CD4-positive, CD25-positive, alpha-beta regulatory T cell (primary cell): ENCODE data around the gene C5orf58. TPM values are rescaled to one million over a fixed set of nuclear protein-coding genes. Genes with fewer than 3 reads are reported as not detected.
A peak's percentile ranks its signal among the peaks of the same experiment; 100 is the strongest.

ENCODE experiments used
- ATAC-seq, 2 donors: fragments of 150-1000 bp; cut with Tn5 transposase; one replicate each; pipeline ENCODE4 v1.10.0; 2021; ENCODE audit warnings: low read depth in 2 of 2, moderate number of reproducible peaks in 2 of 2, moderate library complexity in 1 of 2
- DNase-seq, 3 donors: peaks; one replicate each; pipeline versions ENCODE4 v3.0.0 to v3.0.0-alpha.2; 2012 to 2022; ENCODE audit warnings: mixed read lengths in 1 of 3
- H3K27ac ChIP-seq: one replicate; pipeline ENCODE4 v1.7.0; 2013; ENCODE audit warnings: mild to moderate bottlenecking, low read length; ENCODE audit not compliant: insufficient read depth, poor library complexity, severe bottlenecking
- H3K27me3 ChIP-seq: one replicate; pipeline ENCODE4 v1.7.0; 2013; ENCODE audit warnings: low read length; ENCODE audit not compliant: control insufficient read depth, insufficient read depth
- H3K36me3 ChIP-seq: one replicate; pipeline ENCODE4 v1.7.0; 2013; ENCODE audit warnings: mild to moderate bottlenecking, low read length, moderate library complexity; ENCODE audit not compliant: control insufficient read depth, insufficient read depth
- H3K4me1 ChIP-seq: 2 replicates; pipeline ENCODE4 v1.7.0; 2013; ENCODE audit warnings: mild to moderate bottlenecking, low read length; ENCODE audit not compliant: insufficient read depth, control insufficient read depth, poor library complexity, severe bottlenecking
- H3K4me3 ChIP-seq: one replicate; pipeline ENCODE4 v1.7.0; 2013; ENCODE audit warnings: low read depth, mild to moderate bottlenecking, low read length, moderate library complexity
- H3K9me3 ChIP-seq, 2 experiments: 1 replicate in 1 of 2; 2 replicates in 1 of 2; pipeline ENCODE4 v1.7.0; 2013; ENCODE audit warnings: low read length in 2 of 2, mild to moderate bottlenecking in 1 of 2, moderate library complexity in 1 of 2; ENCODE audit not compliant: control insufficient read depth in 2 of 2
- H3K27ac Mint-ChIP-seq, 3 donors: one replicate each; pipeline ENCODE4 v1.8.0; 2020 to 2022; ENCODE audit warnings: mild to moderate bottlenecking in 3 of 3, mixed read lengths in 3 of 3, moderate library complexity in 2 of 3
- H3K27me3 Mint-ChIP-seq: one replicate; pipeline ENCODE4 v1.8.0; 2022; ENCODE audit warnings: mild to moderate bottlenecking, mixed read lengths
- H3K36me3 Mint-ChIP-seq: one replicate; pipeline ENCODE4 v1.8.0; 2020; ENCODE audit warnings: mixed read lengths
- H3K4me1 Mint-ChIP-seq, 4 donors: one replicate each; pipeline ENCODE4 v1.8.0; 2020 to 2022; ENCODE audit warnings: mixed read lengths in 4 of 4, mild to moderate bottlenecking in 1 of 4
- H3K4me3 Mint-ChIP-seq, 4 donors: one replicate each; pipeline ENCODE4 v1.8.0; 2020 to 2022; ENCODE audit warnings: mild to moderate bottlenecking in 4 of 4, mixed read lengths in 4 of 4, moderate library complexity in 3 of 4
- H3K9me3 Mint-ChIP-seq, 7 donors: one replicate each; pipeline ENCODE4 v1.8.0; 2020 to 2022; ENCODE audit warnings: mixed read lengths in 7 of 7, mild to moderate bottlenecking in 3 of 7, moderate library complexity in 2 of 7
- polyA plus RNA-seq, 4 donors: library from polyadenylated mRNA; unstranded; fragments of 300-500 nt; fragmentation: Illumina TruSeq; gene quantifications; one replicate each; pipeline ENCODE4 v1.2.3, GENCODE V29; 2021
- total RNA-seq: library from RNA; stranded (reverse); gene quantifications from one replicate; pipeline ENCODE4 v1.2.3, GENCODE V29; 2022

C5orf58 gene
- total and polyA plus RNA-seq, 5 donors from 2014 or later, result 0.44 to 1.1 (median 0.69) TPM; not detected in 1

- H3K4me1 ChIP-seq, result peaks cover 92% of the 10 kb centered on the region
- peak overlapping the region; percentile 67 to 86 (median 82) for H3K4me3 Mint-ChIP-seq
- peaks cover 84% of the 10 kb centered on the region for H3K36me3 Mint-ChIP-seq
- H3K4me3 ChIP-seq, result peak overlapping the region; percentile 70
- peaks cover 93% of the 10 kb centered on the region for H3K36me3 ChIP-seq
- H3K27me3 ChIP-seq, result no peaks in the 10 kb centered on the region
- H3K27me3 Mint-ChIP-seq, result no peaks in the 10 kb centered on the region
- H3K4me1 Mint-ChIP-seq, result peaks cover 22 to 93% (median 74%) of the 10 kb centered on the region in 4 donors
- no peaks in the 10 kb centered on the region for H3K9me3 ChIP-seq
- ATAC-seq (no peak), DNase-seq (no peak)
- peak overlapping the region; percentile 84 for H3K27ac ChIP-seq
- H3K9me3 Mint-ChIP-seq, result no peaks in the 10 kb centered on the region
- H3K27ac Mint-ChIP-seq, result peak overlapping the region; percentile 93 to 98 (median 96)
These were observed 35.4 kb downstream of the C5orf58 start for GRCh38 chr5:170268153-170268689.

GRCh38 chr5:170268884-170269283 lies 36.1 kb downstream of the C5orf58 start:
- Histone ChIP-seq H3K4me1 (peaks cover 92% of the 10 kb centered on the region), H3K36me3 (peaks cover 93% of the 10 kb centered on the region), H3K9me3 (no peaks in the 10 kb centered on the region), H3K4me3 (peak overlapping the region; percentile 54), H3K27ac (peak overlapping the region; percentile 84), H3K27me3 (no peaks in the 10 kb centered on the region)
- peaks cover 84% of the 10 kb centered on the region for H3K36me3 Mint-ChIP-seq
- no peak for ATAC-seq
- H3K9me3 Mint-ChIP-seq, result no peaks in the 10 kb centered on the region
- H3K27me3 Mint-ChIP-seq, result no peaks in the 10 kb centered on the region
- peak overlapping the region; percentile 67 to 88 (median 80) for H3K4me3 Mint-ChIP-seq
- DNase-seq, result no peak
- H3K4me1 Mint-ChIP-seq, result peaks cover 16 to 93% (median 72%) of the 10 kb centered on the region in 4 donors
- peak overlapping the region; percentile 86 to 96 (median 93) for H3K27ac Mint-ChIP-seq

- peak overlapping the region; percentile 86 to 94 (median 93) for H3K27ac Mint-ChIP-seq
- peaks cover 0 to 2% (median 0%) of the 10 kb centered on the region in 7 donors for H3K9me3 Mint-ChIP-seq
- H3K27me3 ChIP-seq, result no peaks in the 10 kb centered on the region
- peak; percentile 58 to 62 for ATAC-seq
- H3K27me3 Mint-ChIP-seq, result no peaks in the 10 kb centered on the region
- no peaks in the 10 kb centered on the region for H3K9me3 ChIP-seq
- peaks cover 92% of the 10 kb centered on the region for H3K4me1 ChIP-seq
- peak overlapping the region; percentile 84 for H3K27ac ChIP-seq
- H3K36me3 ChIP-seq, result peaks cover 93% of the 10 kb centered on the region
- peak overlapping the region; percentile 54 for H3K4me3 ChIP-seq
- H3K4me3 Mint-ChIP-seq, result peak overlapping the region; percentile 67 to 88 (median 80)
- peaks cover 22 to 93% (median 72%) of the 10 kb centered on the region in 4 donors for H3K4me1 Mint-ChIP-seq
- peaks cover 84% of the 10 kb centered on the region for H3K36me3 Mint-ChIP-seq
- peak; percentile 18 to 70 (median 49) for DNase-seq
These were observed 36.8 kb downstream of the C5orf58 start for GRCh38 chr5:170269579-170269978.

- peaks cover 87% of the 10 kb centered on the region for H3K36me3 Mint-ChIP-seq
- Histone ChIP-seq H3K36me3 (peaks cover 92% of the 10 kb centered on the region), H3K27me3 (no peaks in the 10 kb centered on the region), H3K27ac (peak overlapping the region; percentile 84), H3K4me1 (peaks cover 95% of the 10 kb centered on the region), H3K4me3 (peak overlapping the region; percentile 34), H3K9me3 (no peaks in the 10 kb centered on the region)
- H3K27ac Mint-ChIP-seq, result peak overlapping the region; percentile 58 to 93 (median 88)
- DNase-seq, result no peak
- no peaks in the 10 kb centered on the region for H3K27me3 Mint-ChIP-seq
- H3K4me3 Mint-ChIP-seq, result peak overlapping the region; percentile 19 to 67 (median 64)
- peaks cover 25 to 98% (median 77%) of the 10 kb centered on the region in 4 donors for H3K4me1 Mint-ChIP-seq
- ATAC-seq, result no peak
- peaks cover 0 to 2% (median 0%) of the 10 kb centered on the region in 7 donors for H3K9me3 Mint-ChIP-seq
These were observed 37.7 kb downstream of the C5orf58 start for GRCh38 chr5:170270293-170271069.

GRCh38 chr5:170273968-170274710 lies 41.4 kb downstream of the C5orf58 start:
- Histone ChIP-seq H3K4me3 (no peak overlapping the region), H3K27me3 (no peaks in the 10 kb centered on the region), H3K27ac (peak overlapping the region; percentile 93), H3K4me1 (peaks cover 91% of the 10 kb centered on the region), H3K9me3 (no peaks in the 10 kb centered on the region), H3K36me3 (peaks cover 71% of the 10 kb centered on the region)
- DNase-seq (peak; percentile 35 to 80 (median 72)), ATAC-seq (peak; percentile 9 to 15)
- peaks cover 24 to 96% (median 79%) of the 10 kb centered on the region in 4 donors for H3K4me1 Mint-ChIP-seq
- H3K36me3 Mint-ChIP-seq, result peaks cover 69% of the 10 kb centered on the region
- peak overlapping the region; percentile 95 to 98 (median 98) for H3K27ac Mint-ChIP-seq
- H3K27me3 Mint-ChIP-seq, result no peaks in the 10 kb centered on the region
- peaks cover 0 to 2% (median 0%) of the 10 kb centered on the region in 7 donors for H3K9me3 Mint-ChIP-seq
- peak overlapping the region; percentile 84 to 97 (median 90) for H3K4me3 Mint-ChIP-seq

GRCh38 chr5:170275376-170275994 lies 42.7 kb downstream of the C5orf58 start:
- Mint-ChIP-seq H3K27me3 (no peaks in the 10 kb centered on the region), H3K4me3 (peak overlapping the region; percentile 84 to 97 (median 90)), H3K27ac (peak overlapping the region; percentile 95 to 98 (median 98)), H3K36me3 (peaks cover 68% of the 10 kb centered on the region), H3K4me1 (peaks cover 24 to 96% (median 79%) of the 10 kb centered on the region in 4 donors), H3K9me3 (peaks cover 0 to 2% (median 0%) of the 10 kb centered on the region in 7 donors)
- Histone ChIP-seq H3K4me3 (peak overlapping the region; percentile 68), H3K27me3 (no peaks in the 10 kb centered on the region), H3K36me3 (peaks cover 58% of the 10 kb centered on the region), H3K4me1 (peaks cover 91% of the 10 kb centered on the region), H3K9me3 (no peaks in the 10 kb centered on the region), H3K27ac (peak overlapping the region; percentile 93)
- no peak for ATAC-seq
- DNase-seq, result peak; percentile 34 to 67 (median 63)

- H3K4me3 ChIP-seq, result peak overlapping the region; percentile 68
- no peaks in the 10 kb centered on the region for H3K9me3 ChIP-seq
- peak overlapping the region; percentile 93 for H3K27ac ChIP-seq
- peaks cover 61% of the 10 kb centered on the region for H3K36me3 Mint-ChIP-seq
- peaks cover 91% of the 10 kb centered on the region for H3K4me1 ChIP-seq
- H3K27me3 Mint-ChIP-seq, result no peaks in the 10 kb centered on the region
- no peak for ATAC-seq
- peaks cover 0 to 2% (median 0%) of the 10 kb centered on the region in 7 donors for H3K9me3 Mint-ChIP-seq
- H3K4me1 Mint-ChIP-seq, result peaks cover 24 to 96% (median 77%) of the 10 kb centered on the region in 4 donors
- peaks cover 55% of the 10 kb centered on the region for H3K36me3 ChIP-seq
- DNase-seq, result no peak
- H3K27me3 ChIP-seq, result no peaks in the 10 kb centered on the region
- H3K27ac Mint-ChIP-seq, result peak overlapping the region; percentile 95 to 98 (median 98)
- peak overlapping the region; percentile 84 to 97 (median 86) for H3K4me3 Mint-ChIP-seq
These were observed 43.4 kb downstream of the C5orf58 start for GRCh38 chr5:170276140-170276539.
